ENCODE data around the gene ZNF487.
"Not testable (repeated sequence)": the region's sequence is repeated elsewhere in the genome, so short reads cannot be mapped to it uniquely, and the experiment has no call there.

The ZNF487 gene

GRCh38 chr10:43436291-43437140 is at the start of gene ZNF487:
Gene ZNF487, plus strand, starts transcription at chr10:43437111. Its CDS starts 38,703 bp downstream, at chr10:43475814.
- DNase-seq (ENCODE audit: low read depth in 2 of 2): peak; percentile 63 to 78

GRCh38 chr10:43387678-43388032 is 49.3 kb upstream of the ZNF487 start:
- DNase-seq (ENCODE audit: low read depth in 2 of 2): no peak

GRCh38 chr10:43389867-43390266 is 47.0 kb upstream of the ZNF487 start:
- no peak for DNase-seq (ENCODE audit: low read depth in 2 of 2)

GRCh38 chr10:43390333-43390732 is 46.6 kb upstream of the ZNF487 start:
- DNase-seq (ENCODE audit: low read depth in 2 of 2): no peak

GRCh38 chr10:43390759-43391158 is 46.2 kb upstream of the ZNF487 start:
- no peak for DNase-seq (ENCODE audit: low read depth in 2 of 2)

- no peak for DNase-seq (ENCODE audit: low read depth in 2 of 2)
Measured at GRCh38 chr10:43391496-43391895, 45.4 kb upstream of the ZNF487 start.

GRCh38 chr10:43392748-43393147 is 44.2 kb upstream of the ZNF487 start:
- no peak for DNase-seq (ENCODE audit: low read depth in 2 of 2)

GRCh38 chr10:43393186-43393585 is 43.7 kb upstream of the ZNF487 start:
- DNase-seq (ENCODE audit: low read depth in 2 of 2): not testable (repeated sequence)

- DNase-seq (ENCODE audit: low read depth in 2 of 2): no peak
Measured at GRCh38 chr10:43393606-43394360, 43.1 kb upstream of the ZNF487 start.

- no peak for DNase-seq (ENCODE audit: low read depth in 2 of 2)
Measured at GRCh38 chr10:43394868-43395267, 42.0 kb upstream of the ZNF487 start.

GRCh38 chr10:43395571-43396060 is 41.3 kb upstream of the ZNF487 start:
- no peak for DNase-seq (ENCODE audit: low read depth in 2 of 2)

GRCh38 chr10:43396061-43396927 is 40.6 kb upstream of the ZNF487 start:
- peak; percentile 52 to 71 for DNase-seq (ENCODE audit: low read depth in 2 of 2)

GRCh38 chr10:43396928-43397624 is 39.8 kb upstream of the ZNF487 start:
- DNase-seq (ENCODE audit: low read depth in 2 of 2): peak; percentile 39 to 65

- no peak for DNase-seq (ENCODE audit: low read depth in 2 of 2)
Measured at GRCh38 chr10:43398939-43399319, 38.0 kb upstream of the ZNF487 start.

GRCh38 chr10:43399320-43400310 is 37.3 kb upstream of the ZNF487 start:
- DNase-seq (ENCODE audit: low read depth in 2 of 2): no peak

GRCh38 chr10:43401627-43402026 is 35.3 kb upstream of the ZNF487 start:
- no peak for DNase-seq (ENCODE audit: low read depth in 2 of 2)

- DNase-seq (ENCODE audit: low read depth in 2 of 2): no peak
Measured at GRCh38 chr10:43402176-43402575, 34.7 kb upstream of the ZNF487 start.

GRCh38 chr10:43402880-43403452 is 33.9 kb upstream of the ZNF487 start:
- no peak for DNase-seq (ENCODE audit: low read depth in 2 of 2)

- DNase-seq (ENCODE audit: low read depth in 2 of 2): no peak
Measured at GRCh38 chr10:43403911-43404703, 32.8 kb upstream of the ZNF487 start.

All from stimulated activated CD4-positive, alpha-beta T cell treated with anti-CD3 and anti-CD28 coated beads, Interleukin-1b, Interleukin-23, amount 100 ng/mL, for 4 hours (primary cell).